ENCODE results near the gene LGALS9C.
"Not testable (repeated sequence)": the region's sequence is repeated elsewhere in the genome, so short reads cannot be mapped to it uniquely, and the experiment has no call there.

Gene LGALS9C

DNA sequence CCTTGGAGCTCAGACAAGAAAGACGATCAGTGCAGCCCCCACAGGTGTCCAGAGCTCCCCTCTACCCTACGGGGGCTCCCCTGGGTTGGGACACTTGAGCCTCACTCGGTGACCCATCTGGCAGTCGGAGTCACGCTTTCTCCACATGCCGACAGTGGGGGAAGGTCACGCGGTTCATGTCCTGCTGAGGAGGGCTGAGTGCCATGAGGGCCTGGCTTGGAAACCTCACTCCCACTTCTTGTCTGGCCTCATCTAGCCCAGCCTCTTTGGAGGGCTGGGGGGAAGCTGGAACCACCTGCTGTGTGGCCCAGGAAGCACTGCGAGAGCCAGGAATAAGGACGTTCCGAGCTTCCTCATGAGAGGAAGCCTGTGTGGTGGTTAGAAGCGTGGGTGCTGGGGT lies 1.8 kb downstream of the LGALS9C start:
- DNase-seq (ENCODE audit: low read depth, low spot score), result not testable (repeated sequence)

DNA sequence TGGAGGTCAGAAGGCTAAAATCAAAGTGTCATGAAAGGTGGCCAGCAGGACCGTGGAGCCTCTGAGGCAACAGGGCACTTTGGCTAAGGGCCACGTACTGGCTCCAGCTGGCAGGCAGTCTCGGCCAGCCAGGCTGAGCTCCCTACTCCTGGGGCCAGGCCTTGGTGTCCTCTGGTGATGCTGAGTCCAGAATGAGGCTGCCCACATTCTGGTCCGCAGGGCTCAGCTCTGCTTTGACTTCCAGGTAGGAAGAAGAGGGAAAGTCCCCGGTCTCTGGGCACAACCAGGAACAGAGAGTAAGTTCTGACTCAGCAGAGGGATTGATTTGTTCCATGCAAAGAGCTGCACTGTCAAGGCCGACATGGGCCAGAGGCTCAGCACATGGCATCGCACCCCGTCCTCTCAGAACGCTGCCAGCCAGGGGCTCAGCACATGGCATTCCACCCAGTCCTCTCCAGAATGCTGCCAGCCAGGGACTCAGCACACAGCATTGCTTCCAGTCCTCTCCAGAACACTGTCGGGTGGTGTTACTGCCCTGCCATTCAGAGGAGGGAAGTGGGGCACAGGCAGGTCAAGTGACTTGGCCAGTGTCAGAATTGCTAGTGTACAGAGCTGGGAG lies 2.5 kb downstream of the LGALS9C start:
- not testable (repeated sequence) for DNase-seq (ENCODE audit: low read depth, low spot score)

DNA sequence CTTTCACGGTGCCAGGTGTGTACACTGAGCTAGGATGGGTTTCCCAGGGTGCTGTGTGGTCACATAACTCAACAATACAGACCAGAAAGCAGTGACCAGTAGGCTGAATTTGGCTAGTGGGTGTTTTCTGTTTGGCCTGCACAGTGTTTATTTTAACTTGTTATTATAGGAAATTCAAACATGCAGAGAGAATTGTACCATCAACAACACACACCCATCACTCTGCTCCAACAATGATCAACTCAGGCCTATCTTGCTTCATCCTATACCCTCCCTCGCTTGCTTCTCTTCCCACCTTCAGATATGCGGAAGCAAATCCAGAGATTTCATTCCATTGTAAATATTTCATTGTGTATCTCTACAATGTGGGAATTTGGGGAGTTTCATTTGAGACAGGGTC lies 5.2 kb downstream of the LGALS9C start:
- not testable (repeated sequence) for DNase-seq (ENCODE audit: low read depth, low spot score)

DNA sequence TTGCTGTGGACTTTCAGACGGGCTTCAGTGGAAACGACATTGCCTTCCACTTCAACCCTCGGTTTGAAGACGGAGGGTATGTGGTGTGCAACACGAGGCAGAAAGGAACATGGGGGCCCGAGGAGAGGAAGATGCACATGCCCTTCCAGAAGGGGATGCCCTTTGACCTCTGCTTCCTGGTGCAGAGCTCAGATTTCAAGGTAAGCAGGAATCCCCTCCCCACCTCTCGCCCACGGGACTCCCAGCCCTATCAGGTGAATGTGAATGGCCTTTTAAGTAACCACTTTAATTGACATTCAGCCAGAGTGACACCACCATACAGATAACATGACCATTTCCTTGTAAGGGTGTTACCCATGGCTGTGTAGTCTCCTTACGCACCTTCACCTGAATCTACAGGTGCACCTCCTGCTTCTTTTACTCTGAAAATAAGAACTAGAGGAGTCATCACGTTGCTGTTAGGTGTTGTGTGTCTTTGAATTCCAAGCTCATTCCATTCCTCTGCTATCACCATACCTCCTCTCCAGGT lies 9.4 kb downstream of the LGALS9C start:
- DNase-seq (ENCODE audit: low read depth, low spot score), result not testable (repeated sequence)

DNA sequence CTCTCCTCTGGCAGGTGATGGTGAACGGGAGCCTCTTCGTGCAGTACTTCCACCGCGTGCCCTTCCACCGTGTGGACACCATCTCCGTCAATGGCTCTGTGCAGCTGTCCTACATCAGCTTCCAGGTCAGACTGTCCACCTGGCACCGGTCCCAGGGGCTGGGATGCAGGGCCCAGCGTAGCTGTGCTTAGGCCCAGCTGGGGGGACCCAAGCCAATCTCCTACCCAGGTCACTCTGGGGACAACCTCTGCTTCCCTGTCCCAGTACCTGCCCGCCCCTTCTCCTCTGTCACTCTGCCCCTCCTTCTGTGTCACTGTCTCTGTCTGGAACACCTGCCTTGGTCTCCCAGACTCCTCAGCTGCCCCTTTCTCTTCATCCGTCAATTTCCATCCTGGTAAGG lies 11.0 kb downstream of the LGALS9C start:
- not testable (repeated sequence) for DNase-seq (ENCODE audit: low read depth, low spot score)

DNA sequence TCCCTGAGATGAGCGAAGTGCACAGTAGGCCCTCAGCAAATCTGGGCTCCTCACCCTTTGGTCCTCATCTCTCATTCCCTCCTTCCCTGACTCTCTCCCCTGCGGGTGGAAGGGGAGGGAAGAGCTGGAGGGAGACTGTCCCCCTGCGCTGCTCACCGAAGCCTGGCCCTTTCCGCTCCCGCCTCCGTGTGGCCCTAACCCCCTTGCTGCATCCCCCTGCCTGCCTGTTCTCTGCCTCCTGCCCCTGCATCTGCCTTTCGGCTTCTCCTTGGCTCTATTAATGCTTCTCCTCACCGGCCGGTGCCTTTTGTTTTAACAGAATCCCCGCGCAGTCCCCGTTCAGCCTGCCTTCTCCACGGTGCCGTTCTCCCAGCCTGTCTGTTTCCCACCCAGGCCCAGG lies 12.0 kb downstream of the LGALS9C start:
- not testable (repeated sequence) for DNase-seq (ENCODE audit: low read depth, low spot score)

DNA sequence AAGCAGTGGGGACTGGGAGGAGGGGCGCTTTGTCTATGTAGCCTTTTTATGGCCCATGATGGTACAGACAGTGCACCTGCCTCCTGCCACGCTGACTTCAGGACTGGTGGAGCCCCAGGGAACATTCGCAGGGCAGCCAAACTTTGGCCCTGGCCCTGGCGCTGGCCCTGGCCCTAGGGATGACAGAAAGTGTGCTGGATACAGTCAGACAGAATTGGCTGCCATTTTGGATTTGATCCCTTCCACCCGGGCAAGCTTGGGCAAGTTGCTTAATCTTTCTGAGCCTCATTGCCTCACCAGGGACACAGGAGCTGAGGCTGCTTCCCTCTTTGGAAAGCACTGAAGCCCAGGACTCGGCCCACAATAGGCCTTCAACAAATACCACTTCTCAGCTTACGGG lies 13.4 kb downstream of the LGALS9C start:
- not testable (repeated sequence) for DNase-seq (ENCODE audit: low read depth, low spot score)

DNA sequence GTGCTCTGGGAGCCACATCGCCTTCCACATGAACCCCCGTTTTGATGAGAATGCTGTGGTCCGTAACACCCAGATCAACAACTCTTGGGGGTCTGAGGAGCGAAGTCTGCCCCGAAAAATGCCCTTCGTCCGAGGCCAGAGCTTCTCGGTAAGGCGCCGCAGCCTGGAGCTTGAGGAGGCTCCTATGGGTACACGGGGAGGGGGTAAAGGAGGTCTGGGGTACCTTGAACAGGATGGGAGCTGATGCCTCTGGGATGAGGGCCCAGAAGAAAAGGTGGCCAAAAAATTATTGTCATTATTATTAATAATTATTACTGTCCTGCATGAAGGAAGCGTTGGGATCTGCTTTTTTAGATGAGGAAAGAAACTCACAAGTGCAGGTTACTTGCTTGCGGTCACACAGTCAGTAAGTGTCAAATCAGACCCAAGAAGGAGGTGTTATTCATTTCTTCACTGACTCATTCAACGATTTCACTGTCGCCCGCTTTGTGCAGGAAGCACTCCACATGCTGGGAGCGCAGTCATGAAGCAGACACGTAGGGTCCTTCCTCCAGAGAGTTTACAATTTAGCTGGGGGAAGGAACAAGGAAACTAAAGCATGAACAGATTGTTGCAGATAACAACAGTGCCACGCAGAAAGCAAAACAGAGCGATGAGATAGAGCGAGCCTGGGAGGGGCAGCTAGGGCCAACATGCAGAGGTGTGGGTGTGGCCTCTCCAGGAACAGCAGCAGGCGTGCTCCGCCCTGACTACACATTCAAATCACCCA lies 16.3 kb downstream of the LGALS9C start:
- peak; percentile 7 for DNase-seq (ENCODE audit: low read depth, low spot score)

DNA sequence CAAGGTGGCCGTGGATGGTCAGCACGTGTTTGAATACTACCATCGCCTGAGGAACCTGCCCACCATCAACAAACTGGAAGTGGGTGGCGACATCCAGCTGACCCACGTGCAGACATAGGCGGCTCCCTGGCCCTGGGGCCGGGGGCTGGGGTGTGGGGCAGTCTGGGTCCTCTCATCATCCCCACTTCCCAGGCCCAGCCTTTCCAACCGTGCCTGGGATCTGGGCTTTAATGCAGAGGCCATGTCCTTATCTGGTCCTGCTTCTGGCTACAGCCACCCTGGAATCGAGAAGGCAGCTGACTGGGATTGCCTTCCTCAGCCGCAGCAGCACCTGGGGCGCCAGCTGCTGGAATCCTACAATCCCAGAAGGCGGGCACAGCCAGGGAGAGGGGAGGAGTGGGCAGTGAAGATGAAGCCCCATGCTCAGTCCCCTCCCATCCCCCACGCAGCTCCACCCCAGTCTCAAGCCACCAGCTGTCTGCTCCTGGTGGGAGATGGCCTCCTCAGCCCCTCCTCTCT lies 17.7 kb downstream of the LGALS9C start:
- not testable (repeated sequence) for DNase-seq (ENCODE audit: low read depth, low spot score)

DNA sequence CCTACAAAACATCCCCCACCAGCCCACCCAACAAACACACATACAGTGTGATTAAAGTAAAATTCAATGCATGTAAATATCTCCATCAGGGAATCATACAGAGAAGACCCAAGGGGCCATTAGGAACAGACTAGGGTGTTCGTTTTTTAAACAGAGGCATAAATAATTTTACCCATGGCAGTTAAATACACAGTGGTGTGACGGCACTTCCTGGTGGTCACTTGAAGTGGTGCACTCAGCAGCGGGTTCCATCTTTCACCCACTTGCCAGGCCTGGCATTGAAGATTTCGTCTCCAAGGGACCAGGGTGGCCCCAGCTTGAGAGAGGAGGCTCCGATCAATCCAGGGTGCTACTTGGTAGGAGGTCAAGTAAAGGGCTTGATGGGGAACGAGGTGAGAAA lies 20.5 kb downstream of the LGALS9C start:
- DNase-seq (ENCODE audit: low read depth, low spot score), result not testable (repeated sequence)

DNA sequence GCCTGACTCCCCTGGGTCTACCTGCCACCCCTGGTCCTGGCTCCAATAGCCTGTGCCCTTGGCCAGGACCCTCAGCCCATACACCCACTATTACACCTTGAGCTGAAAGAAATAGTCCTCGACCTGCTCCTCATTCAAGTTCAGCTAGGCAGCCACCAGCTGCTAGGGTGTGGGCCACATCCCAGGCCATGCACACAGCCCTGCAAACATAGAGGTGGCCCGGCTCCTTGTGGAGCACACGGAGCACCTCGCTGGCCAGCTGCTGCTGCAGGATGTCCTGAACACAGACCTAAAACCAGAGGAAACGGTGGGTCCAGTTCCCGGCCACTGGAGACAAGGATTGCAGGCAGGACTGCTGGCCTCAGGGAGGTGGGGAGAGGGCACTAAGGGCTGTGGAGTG lies 22.5 kb downstream of the LGALS9C start:
- DNase-seq (ENCODE audit: low read depth, low spot score), result not testable (repeated sequence)

DNA sequence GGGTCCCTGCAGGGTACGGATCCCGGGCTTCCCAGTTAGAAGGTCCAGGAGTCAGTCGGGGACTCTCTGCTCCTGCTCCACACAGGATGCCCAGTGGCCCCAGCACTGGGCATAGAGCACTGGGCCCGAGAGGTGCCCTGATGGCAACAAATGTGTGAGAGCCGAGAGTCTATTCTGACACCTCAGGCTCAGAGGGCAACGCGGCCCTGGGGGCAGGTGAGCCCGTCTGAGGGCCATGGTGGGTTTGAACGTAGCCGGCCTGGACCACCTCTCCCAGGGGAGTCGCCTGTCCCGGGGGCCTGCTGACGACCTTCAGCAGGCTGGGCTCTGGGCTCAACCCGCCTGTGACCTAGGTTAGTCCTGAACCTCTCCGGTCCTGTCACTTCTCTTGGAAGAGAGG lies 23.2 kb downstream of the LGALS9C start:
- not testable (repeated sequence) for DNase-seq (ENCODE audit: low read depth, low spot score)

DNA sequence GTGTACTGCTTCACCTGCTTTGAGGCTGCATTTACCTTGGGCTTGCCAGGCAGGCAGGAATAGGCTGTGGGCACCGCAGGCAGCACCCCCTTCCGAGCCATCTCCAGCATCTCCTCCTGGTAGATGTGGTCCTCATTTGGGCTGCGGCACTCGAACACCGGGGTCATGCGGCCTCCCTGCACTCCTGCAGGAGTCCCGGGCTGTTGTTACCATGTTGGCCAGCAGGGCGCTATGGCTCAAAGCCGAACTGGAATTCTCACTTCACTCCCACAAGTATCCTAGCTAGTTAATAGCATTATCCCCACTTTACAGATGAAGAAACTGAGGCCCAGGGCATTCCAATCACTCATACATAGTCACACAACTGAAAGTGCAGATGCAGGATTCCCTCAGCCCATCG lies 23.7 kb downstream of the LGALS9C start:
- DNase-seq (ENCODE audit: low read depth, low spot score), result not testable (repeated sequence)

DNA sequence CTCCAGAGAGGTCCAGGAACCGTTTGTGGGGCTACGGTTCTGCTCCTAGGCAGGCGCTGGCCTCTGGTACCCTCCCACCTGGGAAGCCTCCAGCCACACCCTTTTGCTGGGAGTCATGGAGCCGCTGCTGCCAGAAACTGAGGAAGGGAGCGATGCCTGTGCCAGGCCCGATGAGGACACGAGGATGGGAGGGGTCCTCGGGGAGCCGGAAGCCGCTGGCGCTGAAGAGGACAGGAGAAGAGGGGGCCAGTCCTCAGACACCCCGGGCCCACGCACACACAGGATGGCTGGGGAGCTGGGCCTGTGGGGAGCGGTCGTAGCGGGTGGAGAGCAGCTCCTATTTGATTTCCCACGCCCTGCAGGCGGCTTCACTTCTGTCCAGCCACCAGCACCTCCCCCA lies 24.2 kb downstream of the LGALS9C start:
- DNase-seq (ENCODE audit: low read depth, low spot score), result not testable (repeated sequence)

DNA sequence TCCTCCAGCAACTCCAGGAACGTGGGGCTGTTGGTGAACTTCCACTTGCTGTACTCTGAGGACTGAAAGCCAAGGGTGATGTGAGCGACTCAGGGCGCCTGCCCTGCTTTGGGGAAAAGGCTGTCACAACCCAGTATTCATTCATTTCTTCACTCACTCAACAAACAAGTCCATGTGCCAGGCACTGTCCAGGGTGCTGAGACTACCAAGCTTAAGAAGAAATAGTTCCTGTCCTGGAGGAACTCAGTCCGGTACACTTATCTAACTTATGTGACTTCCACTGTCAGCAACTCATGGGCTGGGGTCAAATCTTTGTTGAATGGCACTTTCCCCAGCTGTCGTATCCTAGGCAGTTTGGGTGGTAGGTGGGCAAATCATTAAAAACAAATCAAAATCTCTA lies 26.6 kb downstream of the LGALS9C start:
- DNase-seq (ENCODE audit: low read depth, low spot score), result not testable (repeated sequence)

DNA sequence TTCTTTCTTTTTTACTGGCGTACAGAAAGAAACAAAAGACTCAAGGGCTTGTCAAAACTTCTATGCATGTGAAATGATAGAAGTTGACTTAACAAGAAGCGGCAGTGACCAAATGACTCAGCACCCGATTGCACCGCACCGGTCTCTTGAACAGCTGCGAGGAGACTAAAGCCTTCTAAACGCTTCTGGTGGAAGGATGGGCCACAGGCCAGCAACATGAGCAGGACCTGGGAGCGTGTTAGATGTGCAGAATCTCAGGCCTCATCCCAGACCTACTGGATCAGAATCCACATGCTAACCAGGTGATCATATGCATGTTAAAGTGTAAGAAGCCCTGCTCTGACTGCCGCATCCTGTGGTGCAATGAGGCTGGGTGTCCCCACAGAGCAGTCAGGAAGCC lies 31.1 kb downstream of the LGALS9C start:
- not testable (repeated sequence) for DNase-seq (ENCODE audit: low read depth, low spot score)

DNA sequence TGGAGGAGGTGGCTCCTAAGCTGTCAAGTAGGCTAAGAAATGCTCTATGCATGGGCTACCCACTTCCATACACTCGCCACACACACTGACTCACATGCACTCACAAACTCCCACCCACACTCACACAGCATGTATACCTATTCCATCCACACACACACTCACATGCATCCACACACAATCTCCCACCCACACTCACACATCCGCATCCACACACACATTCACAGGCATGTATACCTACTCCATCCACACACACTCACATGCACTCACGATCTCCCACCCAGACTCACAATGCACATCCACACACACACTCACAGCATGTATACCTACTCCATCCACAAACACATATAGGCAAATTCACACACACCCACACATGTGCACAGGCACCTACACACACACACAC lies 32.1 kb downstream of the LGALS9C start:
- not testable (repeated sequence) for DNase-seq (ENCODE audit: low read depth, low spot score)

DNA sequence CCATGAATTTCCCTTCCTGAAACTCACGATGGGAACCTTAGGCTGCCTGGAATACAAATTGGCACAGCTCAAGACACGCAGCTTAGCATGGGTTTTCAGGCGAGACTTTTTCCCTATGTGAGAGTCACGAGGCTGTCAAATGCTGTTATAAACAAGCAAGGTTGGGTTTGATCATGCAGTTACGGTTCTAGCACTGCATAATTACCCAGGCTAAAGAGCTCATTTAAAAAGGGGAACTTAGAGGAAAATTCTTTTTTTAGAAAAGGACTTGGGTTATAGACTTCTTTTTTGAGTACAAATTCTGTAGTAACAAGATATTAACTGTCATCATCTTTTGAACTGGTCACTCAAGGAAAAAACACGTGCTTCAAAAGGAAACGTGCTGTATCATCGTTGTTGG lies 44.5 kb downstream of the LGALS9C start:
- not testable (repeated sequence) for DNase-seq (ENCODE audit: low read depth, low spot score)

DNA sequence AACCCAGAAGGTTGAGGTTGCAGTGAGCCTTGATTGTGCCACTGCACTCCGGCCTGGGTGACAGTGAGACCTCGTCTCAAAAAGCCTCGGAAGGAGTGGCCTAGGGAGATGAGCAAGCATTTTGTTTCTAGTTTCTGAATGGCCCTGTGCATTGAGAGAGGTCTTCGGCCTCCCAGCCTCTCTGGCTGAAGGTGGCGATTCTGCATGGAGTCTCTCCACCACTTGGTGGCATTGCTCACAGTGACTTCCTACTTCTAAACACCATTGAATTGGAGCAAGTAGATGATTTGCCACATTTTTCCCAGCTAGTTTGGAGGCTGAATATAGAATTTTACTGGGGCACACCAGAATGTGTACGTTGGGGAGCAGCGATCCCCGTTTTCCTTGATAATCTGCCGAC lies 48.4 kb downstream of the LGALS9C start:
- not testable (repeated sequence) for DNase-seq (ENCODE audit: low read depth, low spot score)

DNA sequence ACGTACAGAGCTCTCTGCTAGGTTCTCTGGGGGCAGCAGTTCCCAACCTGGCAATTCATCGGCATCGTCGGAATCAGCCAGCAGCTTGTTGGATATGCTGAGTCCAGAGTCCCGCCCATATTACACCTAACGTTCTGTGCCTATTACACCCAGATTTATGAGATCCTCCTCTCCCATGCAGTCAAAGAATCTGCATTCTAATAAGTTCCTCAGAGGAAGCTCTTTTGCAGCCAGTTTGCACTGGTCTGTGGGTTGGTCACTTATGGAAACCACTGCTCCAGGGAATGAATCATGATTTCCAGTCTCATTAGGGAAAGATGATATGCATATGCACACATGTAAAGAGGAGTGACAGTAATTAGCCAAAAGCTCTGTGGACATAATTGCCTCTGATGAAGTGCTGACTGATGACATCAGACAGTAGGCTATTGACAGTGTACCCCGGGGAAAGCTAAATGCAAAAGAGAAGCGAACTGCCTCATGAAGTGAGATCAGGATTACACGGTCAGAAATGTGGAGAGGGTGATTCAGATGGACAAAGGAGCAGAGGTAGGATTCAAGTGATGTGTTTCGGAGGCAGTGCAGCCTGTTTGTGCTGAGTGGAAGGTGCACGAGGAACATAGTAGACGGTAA lies 49.7 kb downstream of the LGALS9C start:
- DNase-seq (ENCODE audit: low read depth, low spot score), result peak; percentile 9

DNA sequence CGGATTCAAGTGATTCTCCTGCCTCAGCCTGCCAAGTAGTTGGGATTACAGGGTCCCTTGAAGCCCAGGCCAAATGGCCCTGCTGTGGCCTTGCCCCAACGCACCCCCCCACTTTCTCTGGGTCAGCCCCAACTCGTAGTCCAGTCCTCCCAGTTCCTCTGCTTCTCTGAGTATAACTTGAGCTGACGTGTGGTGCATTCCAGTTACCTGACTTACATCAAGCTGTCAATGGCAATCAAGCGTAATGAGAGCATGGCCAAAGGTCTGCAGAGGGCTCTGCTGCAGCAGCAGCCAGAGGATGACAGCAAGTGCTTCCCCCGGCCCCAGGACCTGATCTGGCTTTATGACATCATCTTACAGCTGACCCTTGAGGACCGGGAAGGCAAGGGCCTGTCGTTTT lies 50.8 kb downstream of the LGALS9C start:
- not testable (repeated sequence) for DNase-seq (ENCODE audit: low read depth, low spot score)

DNA sequence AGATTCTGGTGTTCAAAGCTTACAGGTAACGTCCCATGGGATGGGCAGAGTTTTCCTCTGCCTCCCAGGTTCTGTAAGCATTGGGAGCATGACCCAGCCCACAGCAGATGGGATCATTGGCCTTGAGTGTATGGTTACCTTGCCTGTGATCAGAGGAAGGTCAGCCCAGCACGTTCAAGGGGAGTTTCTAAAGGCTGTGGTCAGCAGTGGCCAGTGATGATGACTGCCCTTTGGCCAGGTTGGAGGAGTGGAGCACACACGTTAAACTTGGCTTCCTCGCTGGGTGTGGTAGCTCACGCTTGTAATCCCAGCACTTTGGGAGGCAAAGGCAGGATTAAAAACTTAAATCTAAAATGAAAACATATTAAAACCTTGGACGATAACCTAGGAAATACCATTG lies 51.8 kb downstream of the LGALS9C start:
- not testable (repeated sequence) for DNase-seq (ENCODE audit: low read depth, low spot score)

All from astrocyte of the hippocampus (primary cell).